GM12878 (cell line): ENCODE data around the gene GPER1. TPM values are rescaled to one million over a fixed set of nuclear protein-coding genes. Genes with fewer than 3 reads are reported as not detected.
A peak's percentile ranks its signal among the peaks of the same experiment; 100 is the strongest.

ENCODE experiments used
- ATAC-seq: fragments of 200-7000 bp; cut with Tn5 transposase; 3 replicates; pipeline ENCODE4 v1.9.1; 2020; ENCODE audit warnings: mild to moderate bottlenecking, moderate library complexity
- BruUV-seq: library from RNA; stranded (reverse); fragments of 400-500 nt; replicated peaks from 2 replicates; lab custom pipeline; 2021; lab: Mats Ljungman, UMichigan
- CTCF ChIA-PET: fragments of 300-600 bp; sonication (Branson Sonifier 250); formaldehyde crosslinking; extraction: SDS; loops from one replicate; lab custom pipeline; 2021; ENCODE audit warnings: inconsistent platforms; lab: Yijun Ruan, JAX
- POLR2A ChIA-PET: fragments of 350-600 bp; formaldehyde crosslinking; extraction: SDS; loops from one replicate; lab custom pipeline; 2021; ENCODE audit warnings: inconsistent platforms; lab: Charles Lee
- RAD21 ChIA-PET: fragments of 300-600 bp; sonication (Branson Sonifier 250); formaldehyde crosslinking; loops from one replicate; lab custom pipeline; 2023; ENCODE audit warnings: antibody characterized with exemption; ENCODE audit not compliant: unreplicated experiment; lab: Charles Lee
- SMC1A ChIA-PET: fragments of 300-600 bp; sonication (Branson Sonifier 250); formaldehyde crosslinking; loops from one replicate; lab custom pipeline; 2023; ENCODE audit not compliant: unreplicated experiment, uncharacterized antibody; lab: Charles Lee
- DNase-seq: peaks from one replicate; pipeline ENCODE4 v3.0.0-alpha.2; 2011; ENCODE audit warnings: low read depth, low spot score
- FAIRE-seq: peaks from 3 replicates; lab custom pipeline; 2011; peaks lifted over from hg19 to GRCh38; lab: Jason Lieb, UNC
- H2AFZ ChIP-seq: 2 replicates; pipeline ENCODE4 v1.6.0; 2011; ENCODE audit warnings: low read depth, low read length, control low read depth; ENCODE audit not compliant: control insufficient read depth
- H3K27ac ChIP-seq: 2 replicates; pipeline ENCODE4 v1.5.1; 2011; ENCODE audit warnings: control low read depth; ENCODE audit not compliant: control insufficient read depth, insufficient read depth
- H3K27me3 ChIP-seq, 2 experiments: replicated peaks in 1 of 2; 2 replicates each; pipeline versions ENCODE4 v1.6.0 to v1.6.1; 2011; ENCODE audit warnings: low read length in 1 of 2; ENCODE audit not compliant: control insufficient read depth in 2 of 2, insufficient read depth in 2 of 2
- H3K36me3 ChIP-seq, 2 experiments: 2 replicates each; pipeline ENCODE4 v1.5.1; 2011; ENCODE audit warnings: low read length in 1 of 2; ENCODE audit not compliant: control insufficient read depth in 2 of 2, insufficient read depth in 2 of 2
- H3K4me1 ChIP-seq: 2 replicates; pipeline ENCODE4 v1.6.1; 2011; ENCODE audit warnings: mild to moderate bottlenecking, low read length, moderate library complexity, mixed read lengths; ENCODE audit not compliant: control insufficient read depth, insufficient read depth
- H3K4me2 ChIP-seq: 2 replicates; pipeline ENCODE4 v1.6.0; 2011; ENCODE audit warnings: control low read depth; ENCODE audit not compliant: control insufficient read depth, insufficient read depth
- H3K4me3 ChIP-seq: fragments of 200-600 bp; sonication (generic); 2 replicates; pipeline ENCODE4 v1.5.1; 2016
- H3K79me2 ChIP-seq: 2 replicates; pipeline ENCODE4 v1.6.0; 2011; ENCODE audit warnings: low read length; ENCODE audit not compliant: control insufficient read depth, insufficient read depth
- H3K9ac ChIP-seq: 2 replicates; pipeline ENCODE4 v1.8.0; 2011; ENCODE audit warnings: low read length, control low read depth, mixed read lengths; ENCODE audit not compliant: control insufficient read depth, insufficient read depth
- H3K9me3 ChIP-seq: replicated peaks from 3 replicates; pipeline ENCODE4 v1.5.1; 2011; ENCODE audit warnings: mild to moderate bottlenecking, low read length; ENCODE audit not compliant: control insufficient read depth, insufficient read depth
- H4K20me1 ChIP-seq: 2 replicates; pipeline ENCODE4 v1.6.0; 2011; ENCODE audit not compliant: control insufficient read depth, insufficient read depth
- BACH1 ChIP-seq: fragments of 450-650 bp; IDR thresholded peaks from 2 replicates; pipeline ENCODE4 v1.6.1; 2017; ENCODE audit warnings: mild to moderate bottlenecking, borderline replicate concordance
- E2F8 ChIP-seq: fragments of 450-650 bp; IDR thresholded peaks from 2 replicates; pipeline ENCODE4 v1.6.1; 2018; ENCODE audit warnings: mild to moderate bottlenecking, low read depth, moderate library complexity; ENCODE audit not compliant: partially characterized antibody
- E4F1 ChIP-seq: fragments of 450-650 bp; IDR thresholded peaks from 2 replicates; pipeline ENCODE4 v1.6.1; 2018; ENCODE audit warnings: borderline replicate concordance, mild to moderate bottlenecking; ENCODE audit not compliant: partially characterized antibody
- HDGF ChIP-seq: fragments of 450-650 bp; IDR thresholded peaks from 2 replicates; pipeline ENCODE4 v1.6.1; 2016; ENCODE audit warnings: antibody characterized with exemption
- JUND ChIP-seq: IDR thresholded peaks from 2 replicates; pipeline ENCODE4 v1.6.1; 2012; ENCODE audit warnings: low read depth, mild to moderate bottlenecking, low read length, improper control_type of control experiment, moderate library complexity
- KLF5 ChIP-seq: fragments of 450-650 bp; IDR thresholded peaks from 2 replicates; pipeline ENCODE4 v1.6.1; 2014; ENCODE audit warnings: mild to moderate bottlenecking; ENCODE audit not compliant: partially characterized antibody
- PKNOX1 ChIP-seq: fragments of 450-650 bp; IDR thresholded peaks from 2 replicates; pipeline ENCODE4 v1.6.1; 2016; ENCODE audit warnings: mild to moderate bottlenecking
- SIX5 ChIP-seq: IDR thresholded peaks from 2 replicates; pipeline ENCODE4 v1.6.1; 2011; ENCODE audit warnings: mild to moderate bottlenecking, low read depth, low read length, moderate library complexity; ENCODE audit not compliant: severe bottlenecking
- SP1 ChIP-seq: IDR thresholded peaks from one replicate; pipeline ENCODE4 v1.6.1; 2011; ENCODE audit warnings: low read depth, low read length
- USF1 ChIP-seq: IDR thresholded peaks from 2 replicates; pipeline ENCODE4 v1.6.1; 2011; ENCODE audit warnings: borderline replicate concordance, low read depth, mild to moderate bottlenecking, moderate library complexity, mixed read lengths, low read length; ENCODE audit not compliant: insufficient read depth; ENCODE audit errors: extremely low read length
- YY1 ChIP-seq: IDR thresholded peaks from 2 replicates; pipeline ENCODE4 v1.6.1; 2011; ENCODE audit warnings: low read depth, mild to moderate bottlenecking, low read length
- ZNF24 ChIP-seq: fragments of 450-650 bp; IDR thresholded peaks from 2 replicates; pipeline ENCODE4 v1.6.1; 2017; ENCODE audit warnings: antibody characterized with exemption, mild to moderate bottlenecking
- WGBS: methylation state at CpG from one replicate; pipeline ENCODE4 v1.1.6; 2016; ENCODE audit warnings: low lambda C conversion rate; ENCODE audit not compliant: insufficient replicate concordance, insufficient coverage; ENCODE audit errors: missing lambda C conversion rate; 5-methylcytosine and 5-hydroxymethylcytosine counted together
- in situ Hi-C: fragments of 300-500 bp; cut with MboI; formaldehyde crosslinking; loops from 9 replicates; pipeline ENCODE4 v1.14.3; 2018; ENCODE audit warnings: mixed read lengths
- intact Hi-C: fragments of 100-400 bp; cut with micrococcal nuclease; formaldehyde crosslinking; loops from one replicate; pipeline ENCODE4 v1.14.2; 2022; ENCODE audit not compliant: unreplicated experiment
- polyA plus RNA-seq, 11 experiments: library from polyadenylated mRNA; depleted of rRNA in 4 of 11; unstranded in 6 of 11; stranded (reverse) in 5 of 11; fragments of >200 nt; fragmentation: Nextera tagmentation in 4 of 11; fragmentation: Illumina TruSeq in 1 of 11; extraction: Ambion mirVana in 4 of 11; extraction: Trizol in 1 of 11; gene quantifications; 1 replicate in 1 of 11; 2 replicates in 10 of 11; pipeline versions ENCODE4 v1.2.1 to v1.2.3, GENCODE V29; 2011 to 2016; ENCODE audit warnings: inconsistent platforms in 2 of 11, missing spikeins in 2 of 11, low read depth in 1 of 11
- total RNA-seq, 4 experiments: library from RNA; depleted of rRNA in 3 of 4; stranded (reverse); fragments of >200 nt in 3 of 4; fragmentation: Illumina TruSeq in 1 of 4; extraction: Trizol in 1 of 4; gene quantifications; 2 replicates each; pipeline versions ENCODE4 v1.2.1 to v1.2.3, GENCODE V29; 2013 to 2021

GPER1 gene
- total and polyA plus RNA-seq, 10 of the 15 experiments (the other 5 are each of a cell fraction or from before 2014, with no cell fraction given) = 0.03 to 6.5 (median 2.6) TPM

- H3K4me3 ChIP-seq = peak overlapping the region; percentile 83
- in situ Hi-C loops (no loop called here), intact Hi-C loops (loop anchor here (1.0 to 5.0 kb wide), 2 partner anchors 34 to 50 kb away; partner anchors contain the start of gene GPER1)
- H3K9me3 ChIP-seq = no peaks in the 10 kb centered on the region
- ATAC-seq (peak; percentile 85), FAIRE-seq (no peak), DNase-seq (no peak)
- 9% methylated on average over 42 of the region's 51 CpGs for WGBS
- H3K4me1 ChIP-seq = no peaks in the 10 kb centered on the region; the same call in 1 of the 2 replicates
- RAD21 ChIA-PET = interaction anchor here (0.7 to 2.8 kb wide), 8 partner anchors 14 to 163 kb away, joined by 3 to 21 read pairs (median 4); partner anchors contain the start of genes COX19 and GPER1
- H3K36me3 ChIP-seq = no peaks in the 10 kb centered on the region
- H3K79me2 ChIP-seq = peaks cover 12% of the 10 kb centered on the region
- H3K9ac ChIP-seq = peak overlapping the region; percentile 38
- peak overlapping the region; percentile 93 for H2AFZ ChIP-seq
- H3K27me3 ChIP-seq = no peaks in the 10 kb centered on the region
- H3K4me2 ChIP-seq = peak overlapping the region; percentile 96
- BruUV-seq = no TSS peak
- peak overlapping the region; percentile 46 for H3K27ac ChIP-seq
- SMC1A ChIA-PET = interaction anchor here (0.7 to 4.2 kb wide), 12 partner anchors 18 to 90 kb away, joined by 3 to 29 read pairs (median 4); no protein-coding TSS in a partner anchor
- POLR2A ChIA-PET = interaction anchor here (0.5 to 4.2 kb wide), 8 partner anchors 14 to 324 kb away, joined by 3 to 36 read pairs (median 4); partner anchors contain the start of genes GPER1 and ZFAND2A
- CTCF ChIA-PET = interaction anchor here (0.8 to 4.5 kb wide), 6 partner anchors 17 to 144 kb away, joined by 3 to 30 read pairs (median 22); partner anchors contain the start of gene GPER1
- H4K20me1 ChIP-seq = no peaks in the 10 kb centered on the region
- TF ChIP-seq JUND (no peak), E2F8 (no peak), SIX5 (no peak), KLF5 (no peak), SP1 (no peak), PKNOX1 (no peak), YY1 (peak; percentile 7; the same call in 1 of the 2 replicates), ZNF24 (peak; percentile 37; the same call in 1 of the 2 replicates), USF1 (peak; percentile 67), E4F1 (no peak), HDGF (no peak), BACH1 (no peak)
These were observed 49.7 kb downstream of the GPER1 start for GRCh38 chr7:1137517-1138167.
